HepG2 (cell line): ENCODE measurements around the gene GABRA1. TPM values are rescaled to one million over a fixed set of nuclear protein-coding genes. Genes with fewer than 3 reads are reported as not detected.
A peak's percentile ranks its signal among the peaks of the same experiment; 100 is the strongest.

Experiments
- ATAC-seq: fragments of 200-7000 bp; cut with Tn5 transposase; 3 replicates; pipeline ENCODE4 v1.9.1; 2020; ENCODE audit warnings: mild to moderate bottlenecking, moderate library complexity
- Bru-seq: library from RNA; stranded (reverse); fragments of 400-500 nt; gene quantifications from one replicate; lab custom pipeline; 2021; lab: Mats Ljungman, UMichigan
- BruChase-seq, 2 experiments: library from RNA; stranded (reverse); fragments of 400-500 nt; gene quantifications; one replicate each; lab custom pipeline; 2021; lab: Mats Ljungman, UMichigan
- BruUV-seq: library from RNA; stranded (reverse); fragments of 400-500 nt; replicated peaks from 2 replicates; lab custom pipeline; 2021; lab: Mats Ljungman, UMichigan
- CTCF ChIA-PET: fragments of 300-600 bp; formaldehyde crosslinking; extraction: SDS; loops from one replicate; lab custom pipeline; 2021; ENCODE audit warnings: low total read pairs, inconsistent platforms, low intra/inter-chr PET ratio; lab: Yijun Ruan, JAX
- POLR2A ChIA-PET: fragments of 350-600 bp; sonication (Branson Sonifier 250); formaldehyde crosslinking; loops from one replicate; lab custom pipeline; 2020; ENCODE audit warnings: antibody characterized with exemption, inconsistent platforms; lab: Yijun Ruan, JAX
- DNase-seq: peaks from one replicate; pipeline ENCODE4 v3.0.0-alpha.2; 2015; ENCODE audit warnings: low spot score
- FAIRE-seq: peaks from 3 replicates; lab custom pipeline; 2011; peaks lifted over from hg19 to GRCh38; lab: Jason Lieb, UNC
- H2AFZ ChIP-seq: one replicate; pipeline ENCODE4 v1.6.1; 2011; ENCODE audit warnings: low read length, inconsistent platforms
- H3K27ac ChIP-seq: fragments of 300-600 bp; 3 replicates; pipeline ENCODE4 v1.8.0; 2011; ENCODE audit warnings: mixed run types, mild to moderate bottlenecking, mixed read lengths, low read length, inconsistent platforms; ENCODE audit not compliant: insufficient read depth; ENCODE audit errors: extremely low read length
- H3K27me3 ChIP-seq, 2 experiments: fragments of 200-600 bp in 1 of 2; 2 replicates in 1 of 2; 3 replicates in 1 of 2; pipeline versions ENCODE4 v1.6.0 to v1.8.0; 2011; ENCODE audit warnings: low read length in 2 of 2, mild to moderate bottlenecking in 2 of 2, moderate library complexity in 2 of 2, inconsistent platforms in 1 of 2; ENCODE audit not compliant: insufficient read depth in 2 of 2, control insufficient read depth in 1 of 2
- H3K36me3 ChIP-seq, 2 experiments: fragments of 200-600 bp in 1 of 2; replicated peaks in 1 of 2; 2 replicates in 1 of 2; 3 replicates in 1 of 2; pipeline versions ENCODE4 v1.5.1 to v1.8.0; 2011; ENCODE audit warnings: low read length in 2 of 2, inconsistent platforms in 1 of 2; ENCODE audit not compliant: insufficient read depth in 2 of 2, control insufficient read depth in 1 of 2
- H3K4me1 ChIP-seq: 2 replicates; pipeline ENCODE4 v1.5.1; 2012; ENCODE audit warnings: low read length, inconsistent platforms; ENCODE audit not compliant: insufficient read depth
- H3K4me2 ChIP-seq: 2 replicates; pipeline ENCODE4 v1.6.0; 2011; ENCODE audit warnings: low read depth, low read length, inconsistent platforms
- H3K4me3 ChIP-seq, 3 experiments: fragments of 200-600 bp in 1 of 3; sonication (generic), shearing (Covaris generic) in 1 of 3; replicated peaks in 1 of 3; 2 replicates each; pipeline ENCODE4 v1.5.1; 2011 to 2016; ENCODE audit warnings: low read length in 3 of 3, inconsistent platforms in 2 of 3, low read depth in 2 of 3, mild to moderate bottlenecking in 2 of 3, control low read depth in 1 of 3, mixed read lengths in 1 of 3; ENCODE audit not compliant: insufficient read depth in 1 of 3
- H3K79me2 ChIP-seq: one replicate; pipeline ENCODE4 v1.6.1; 2011; ENCODE audit warnings: low read length, inconsistent platforms; ENCODE audit not compliant: insufficient read depth
- H3K9ac ChIP-seq: 2 replicates; pipeline ENCODE4 v1.6.0; 2011; ENCODE audit warnings: mild to moderate bottlenecking, low read depth, low read length, inconsistent platforms; ENCODE audit not compliant: insufficient read depth
- H3K9me3 ChIP-seq: 2 replicates; pipeline ENCODE4 v1.5.1; 2012; ENCODE audit warnings: mild to moderate bottlenecking, low read length
- H4K20me1 ChIP-seq: 2 replicates; pipeline ENCODE4 v1.6.0; 2011; ENCODE audit warnings: inconsistent platforms, mild to moderate bottlenecking, low read length, moderate library complexity; ENCODE audit not compliant: insufficient read depth
- ETV6 ChIP-seq: sonication (generic); formaldehyde crosslinking; conservative IDR thresholded peaks from 2 replicates; pipeline ENCODE4 v1.4.0; 2020; ENCODE audit warnings: missing genetic modification reagents
- FOXJ3 ChIP-seq: sonication (generic); formaldehyde crosslinking; IDR thresholded peaks from 2 replicates; pipeline ENCODE4 v1.4.0; 2020; ENCODE audit warnings: missing genetic modification reagents, mild to moderate bottlenecking, borderline replicate concordance
- FOXP1 ChIP-seq, 2 experiments: fragments of 450-650 bp in 1 of 2; IDR thresholded peaks; 2 replicates each; pipeline ENCODE4 v1.6.1; 2017 to 2018; ENCODE audit warnings: antibody characterized with exemption in 1 of 2
- IKZF1 ChIP-seq: fragments of 450-650 bp; IDR thresholded peaks from 2 replicates; pipeline ENCODE4 v1.7.1; 2016
- PHF5A ChIP-seq: IDR thresholded peaks from one replicate; pipeline ENCODE4 v1.6.1; 2018; ENCODE audit warnings: low read depth, missing genetic modification reagents; ENCODE audit not compliant: unreplicated experiment
- RCOR2 ChIP-seq: IDR thresholded peaks from 2 replicates; pipeline ENCODE4 v1.6.1; 2016; ENCODE audit warnings: missing biosample characterization, missing genetic modification reagents
- ZNF546 ChIP-seq: sonication (generic); formaldehyde crosslinking; conservative IDR thresholded peaks from 2 replicates; pipeline ENCODE4 v1.8.1; 2023; ENCODE audit warnings: mild to moderate bottlenecking, missing genetic modification reagents
- ZNF552 ChIP-seq: sonication (generic); formaldehyde crosslinking; IDR thresholded peaks from 2 replicates; pipeline ENCODE4 v1.9.0; 2022; ENCODE audit warnings: missing genetic modification reagents, mild to moderate bottlenecking, borderline replicate concordance
- ZNF891 ChIP-seq: sonication (generic); formaldehyde crosslinking; IDR thresholded peaks from 2 replicates; pipeline ENCODE4 v1.5.0; 2020; ENCODE audit warnings: mild to moderate bottlenecking, missing genetic modification reagents
- WGBS: methylation state at CpG from one replicate; pipeline ENCODE4 v1.1.6; 2017; ENCODE audit warnings: low lambda C conversion rate; 5-methylcytosine and 5-hydroxymethylcytosine counted together
- in situ Hi-C: cut with HindIII; loops from 2 replicates; pipeline ENCODE4 v1.10.0; 2017; ENCODE audit warnings: low pct_unique_long_range_greater_than_20kb; ENCODE audit not compliant: extremely low pct_ligation_motif_present
- intact Hi-C: fragments of 100-400 bp; cut with micrococcal nuclease; formaldehyde crosslinking; loops from one replicate; pipeline ENCODE4 v1.10.0; 2022; ENCODE audit not compliant: unreplicated experiment
- long read RNA-seq, 2 experiments: library from RNA in 1 of 2; library from polyadenylated mRNA in 1 of 2; stranded (forward) in 1 of 2; unstranded in 1 of 2; transcript quantifications; one replicate each; pipeline ENCODE4 v2.0.0, GENCODE V29; 2019 to 2022
- polyA minus RNA-seq, 3 experiments: library from RNA; depleted of rRNA, polyadenylated mRNA; stranded (reverse); fragments of >200 nt; gene quantifications; 2 replicates each; pipeline ENCODE4 v1.2.3, GENCODE V29; 2011; ENCODE audit warnings: low replicate concordance in 1 of 3
- polyA plus RNA-seq, 8 experiments: library from polyadenylated mRNA; depleted of rRNA in 3 of 8; stranded (reverse) in 7 of 8; unstranded in 1 of 8; fragments of >200 nt; fragmentation: Illumina TruSeq in 4 of 8; extraction: Trizol in 4 of 8; gene quantifications; 2 replicates each; pipeline versions ENCODE4 v1.2.1 to v1.2.3, GENCODE V29; 2011 to 2016; ENCODE audit warnings: low read depth in 4 of 8, missing spikeins in 1 of 8, mixed read lengths in 1 of 8; ENCODE audit not compliant: insufficient read depth in 1 of 8
- total RNA-seq, 5 experiments: library from RNA; depleted of rRNA; stranded (reverse); fragments of >200 nt; fragmentation: Illumina TruSeq; extraction: Trizol; gene quantifications; 2 replicates each; pipeline ENCODE4 v1.2.3, GENCODE V29; 2016; ENCODE audit warnings: low read depth in 1 of 5
- TF ChIP-seq, protein P1 (sequence below): sonication (generic); formaldehyde crosslinking; IDR thresholded peaks from 2 replicates; pipeline ENCODE4 v1.4.0; 2020; ENCODE audit warnings: low read depth, mild to moderate bottlenecking, missing genetic modification reagents

Gene GABRA1
- total RNA-seq (2016; rRNA removed; fragmentation: Illumina TruSeq; extraction: Trizol) (not detected in 2 replicates), polyA plus RNA-seq (2011; rRNA removed) (not detected in 2 replicates), polyA minus RNA-seq (2011; rRNA and poly(A)+ RNA removed; ENCODE audit: low replicate concordance) (not detected in 2 replicates), Bru-seq, nascent RNA (not detected), BruChase-seq, experiment 1, labeled RNA remaining after a 6-hour chase (not detected), BruChase-seq, experiment 2, labeled RNA remaining after a 2-hour chase (not detected)
- total RNA-seq (2016; cell fraction: cytosol; rRNA removed; fragmentation: Illumina TruSeq; extraction: Trizol; ENCODE audit: low read depth) = not detected in 2 replicates
- total RNA-seq (2016; cell fraction: insoluble cytoplasmic fraction; rRNA removed; fragmentation: Illumina TruSeq; extraction: Trizol) = not detected in 2 replicates
- total RNA-seq (2016; cell fraction: membrane; rRNA removed; fragmentation: Illumina TruSeq; extraction: Trizol) = not detected in 2 replicates
- not detected in 2 replicates for total RNA-seq (2016; cell fraction: nucleus; rRNA removed; fragmentation: Illumina TruSeq; extraction: Trizol)
- not detected in 2 replicates for polyA plus RNA-seq (2011; cell fraction: cytosol; rRNA removed)
- not detected in 2 replicates for polyA plus RNA-seq (2011; cell fraction: nucleus; rRNA removed)
- not detected in 2 replicates for polyA plus RNA-seq (2012)
- polyA plus RNA-seq (2016; cell fraction: cytosol; fragmentation: Illumina TruSeq; extraction: Trizol; ENCODE audit: low read depth) = not detected in 2 replicates
- not detected in 2 replicates for polyA plus RNA-seq (2016; cell fraction: insoluble cytoplasmic fraction; fragmentation: Illumina TruSeq; extraction: Trizol; ENCODE audit: low read depth)
- polyA plus RNA-seq (2016; cell fraction: membrane; fragmentation: Illumina TruSeq; extraction: Trizol; ENCODE audit: low read depth) = not detected in 2 replicates
- not detected in 2 replicates for polyA plus RNA-seq (2016; cell fraction: nucleus; fragmentation: Illumina TruSeq; extraction: Trizol; ENCODE audit: insufficient read depth, low read depth)
- polyA minus RNA-seq (2011; cell fraction: cytosol; rRNA and poly(A)+ RNA removed) = not detected in 2 replicates
- not detected in 2 replicates for polyA minus RNA-seq (2011; cell fraction: nucleus; rRNA and poly(A)+ RNA removed)
- long read RNA-seq, experiment 1 = 0 reads
- long read RNA-seq, experiment 2 = 0 reads

DNA sequence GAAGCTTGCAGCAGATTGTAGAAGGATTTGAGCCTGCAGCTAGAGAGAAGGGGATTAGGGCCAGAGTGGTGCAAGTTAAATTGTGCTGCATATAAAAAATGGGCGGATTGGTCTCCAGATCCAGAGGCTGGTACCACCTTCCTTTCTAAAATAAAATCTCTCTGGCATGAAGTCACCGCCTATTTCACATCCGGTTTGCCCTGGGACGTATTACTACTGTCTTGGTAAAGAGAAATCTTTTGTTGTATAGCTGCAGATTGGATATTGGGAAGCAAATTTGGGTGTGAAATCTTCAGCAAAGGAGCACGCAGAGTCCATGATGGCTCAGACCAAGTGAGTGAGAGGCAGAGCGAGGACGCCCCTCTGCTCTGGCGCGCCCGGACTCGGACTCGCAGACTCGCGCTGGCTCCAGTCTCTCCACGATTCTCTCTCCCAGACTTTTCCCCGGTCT is at the start of gene GABRA1:
Gene GABRA1, plus strand, starts transcription at position 180 of the 451 bp plus-strand sequence. CDS start 2,691 bp downstream, outside the sequence.
- Histone ChIP-seq H3K27me3 (no peaks in the 10 kb centered on the region), H3K4me2 (no peak within 1 kb of the TSS), H3K4me3 (no peak within 1 kb of the TSS), H3K9ac (no peak within 1 kb of the TSS), H4K20me1 (no peaks in the 10 kb centered on the region), H2AFZ (no peak within 1 kb of the TSS), H3K79me2 (no peaks in the 10 kb centered on the region), H3K9me3 (no peaks in the 10 kb centered on the region), H3K36me3 (no peaks in the 10 kb centered on the region), H3K4me1 (no peaks in the 10 kb centered on the region), H3K27ac (no peak within 1 kb of the TSS)
- FAIRE-seq (no peak), DNase-seq (no peak), ATAC-seq (peak; percentile 81)
- no peak for TF ChIP-seq RCOR2 (CRISPR knock-in tag)
- no peak for TF ChIP-seq PHF5A
- TF ChIP-seq FOXP1 (IDR thresholded peaks at IDR 0.05) = no peak
- no peak for TF ChIP-seq FOXP1 (CRISPR knock-in tag; IDR thresholded peaks at IDR 0.05)
- in situ Hi-C loops = no loop called here
- intact Hi-C loops = no loop called here
- BruUV-seq = no TSS peak
- POLR2A ChIA-PET = no interaction called here
- 12% methylated on average over 15 of the region's 16 CpGs for WGBS
- CTCF ChIA-PET = no interaction called here

- TF ChIP-seq ZNF552 (CRISPR knock-in tag) (no peak), ZNF891 (CRISPR knock-in tag) (no peak), ZNF546 (CRISPR knock-in tag) (no peak), ETV6 (CRISPR knock-in tag) (no peak), IKZF1 (no peak), FOXJ3 (CRISPR knock-in tag) (no peak)
- TF ChIP-seq, protein P1, sequence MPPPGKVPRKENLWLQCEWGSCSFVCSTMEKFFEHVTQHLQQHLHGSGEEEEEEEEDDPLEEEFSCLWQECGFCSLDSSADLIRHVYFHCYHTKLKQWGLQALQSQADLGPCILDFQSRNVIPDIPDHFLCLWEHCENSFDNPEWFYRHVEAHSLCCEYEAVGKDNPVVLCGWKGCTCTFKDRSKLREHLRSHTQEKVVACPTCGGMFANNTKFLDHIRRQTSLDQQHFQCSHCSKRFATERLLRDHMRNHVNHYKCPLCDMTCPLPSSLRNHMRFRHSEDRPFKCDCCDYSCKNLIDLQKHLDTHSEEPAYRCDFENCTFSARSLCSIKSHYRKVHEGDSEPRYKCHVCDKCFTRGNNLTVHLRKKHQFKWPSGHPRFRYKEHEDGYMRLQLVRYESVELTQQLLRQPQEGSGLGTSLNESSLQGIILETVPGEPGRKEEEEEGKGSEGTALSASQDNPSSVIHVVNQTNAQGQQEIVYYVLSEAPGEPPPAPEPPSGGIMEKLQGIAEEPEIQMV (CRISPR knock-in tag) = no peak
- TF ChIP-seq, all 625 proteins: peak for 0
- no peak overlapping the region for H3K4me2 ChIP-seq
- in situ Hi-C loops (no loop called here), intact Hi-C loops (no loop called here)
- no peak overlapping the region for H2AFZ ChIP-seq
- no peaks in the 10 kb centered on the region for H3K79me2 ChIP-seq
- H3K36me3 ChIP-seq = no peaks in the 10 kb centered on the region
- ChIA-PET CTCF (no interaction called here), POLR2A (no interaction called here)
- H3K27ac ChIP-seq = no peak overlapping the region
- no peak overlapping the region for H3K4me3 ChIP-seq
- DNase-seq = no peak
- no peaks in the 10 kb centered on the region for H3K4me1 ChIP-seq
- H3K9me3 ChIP-seq = no peaks in the 10 kb centered on the region
- under 1% methylated on average over 3 of the region's 3 CpGs for WGBS
- ATAC-seq = no peak
- no peaks in the 10 kb centered on the region for H4K20me1 ChIP-seq
- no peak overlapping the region for H3K9ac ChIP-seq
- no peak for FAIRE-seq
- no peaks in the 10 kb centered on the region for H3K27me3 ChIP-seq
- BruUV-seq = no TSS peak
Measured at GRCh38 chr5:161799316-161799715, 48.6 kb upstream of the GABRA1 start.
